Measurements from ENCODE around the gene SSBP3. TPM values are rescaled to one million over a fixed set of nuclear protein-coding genes. Genes with fewer than 3 reads are reported as not detected.
"Not testable (repeated sequence)": the region's sequence is repeated elsewhere in the genome, so short reads cannot be mapped to it uniquely, and the experiment has no call there.

The SSBP3 gene
- polyA plus RNA-seq (ENCODE audit: insufficient read length in 4 of 4): 100 to 1,000 TPM; 117 to 130 (median 126) TPM

DNA sequence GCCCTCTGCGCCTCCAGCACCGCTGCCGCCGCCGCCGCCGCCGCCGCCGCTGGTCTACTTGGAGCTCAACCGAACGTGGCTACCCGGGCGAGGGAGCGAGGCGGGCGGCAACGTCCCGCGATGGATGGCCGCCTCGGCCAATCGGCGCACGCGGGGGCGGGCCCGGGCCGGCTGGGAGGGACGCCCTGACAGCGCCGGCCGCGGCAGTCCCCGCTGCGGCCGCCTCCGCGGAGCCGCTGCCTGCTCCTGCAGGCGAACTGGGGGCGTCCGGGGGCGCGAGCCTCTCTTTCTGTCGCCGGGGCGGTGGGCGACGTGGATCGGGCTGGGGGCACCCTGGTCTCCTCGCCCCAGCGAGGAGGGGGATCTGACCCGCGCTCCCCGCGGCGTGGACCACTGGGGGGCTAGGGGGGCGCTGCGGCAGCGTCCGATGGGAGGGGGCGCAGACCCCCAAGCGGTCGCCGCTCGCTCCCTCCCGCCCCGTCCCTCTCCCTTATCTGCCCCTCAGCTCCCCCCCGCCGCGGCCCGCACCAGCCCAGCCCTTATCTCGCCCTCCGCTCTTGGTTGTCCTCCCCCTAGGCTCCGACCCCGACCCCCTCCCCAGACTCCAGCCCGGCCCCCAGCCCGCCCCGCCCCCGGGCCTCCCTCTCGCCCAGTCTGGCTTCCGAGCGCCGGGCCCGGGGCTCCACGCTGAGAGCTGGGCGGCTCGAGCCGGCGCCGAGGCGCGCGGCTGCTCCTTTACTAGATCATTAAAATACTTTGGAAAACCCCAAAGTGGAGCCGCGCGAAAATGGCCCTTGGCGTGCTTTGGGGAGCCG lies at the start of gene SSBP3:
Gene SSBP3, minus strand, starts transcription at position 56 of the 815 bp plus-strand sequence.
- DNase-seq (ENCODE audit: low read depth in 4 of 4, low spot score in 3 of 4): peak in 3 of 4 donors; percentile 86 to 90 (median 88)

DNA sequence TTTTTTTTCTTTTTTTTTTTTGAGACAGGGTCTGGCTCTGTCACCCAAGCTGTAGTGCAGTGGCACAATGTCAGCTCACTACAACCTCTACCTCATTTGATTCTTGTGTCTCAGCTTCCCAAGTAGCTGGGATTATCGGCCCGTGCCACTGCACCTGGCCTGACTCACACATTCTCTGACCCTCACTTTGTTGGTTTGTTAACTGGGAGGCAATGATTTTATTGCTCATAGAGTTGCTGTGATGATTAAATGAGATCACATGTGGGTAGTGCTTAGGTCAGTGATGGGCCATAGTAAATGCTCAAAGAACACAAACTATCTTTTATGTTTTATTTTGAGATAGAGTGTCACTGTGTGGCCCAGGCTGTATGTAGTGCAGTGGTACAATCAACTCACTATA lies 47.3 kb upstream of the SSBP3 start:
- no peak for DNase-seq (ENCODE audit: low read depth in 4 of 4, low spot score in 3 of 4)

DNA sequence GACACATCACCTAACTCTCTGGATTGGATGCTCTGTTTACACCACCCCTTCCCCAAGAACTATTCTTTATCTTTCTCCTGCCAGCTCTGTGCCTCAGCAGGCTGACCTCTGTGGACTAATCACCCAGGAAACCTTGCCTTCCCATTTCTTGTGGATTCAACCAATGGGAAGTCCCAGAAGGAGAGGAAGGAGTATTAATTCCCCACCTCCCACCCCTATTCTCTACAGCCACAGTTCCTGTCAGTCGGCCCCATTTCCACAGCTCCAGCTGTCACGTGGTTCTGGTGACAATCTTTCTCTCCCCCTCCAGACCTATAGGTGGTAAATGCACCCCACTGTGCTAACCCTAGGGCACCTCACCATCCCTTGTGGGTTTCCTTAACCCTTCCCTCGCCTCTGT lies 46.8 kb upstream of the SSBP3 start:
- no peak for DNase-seq (ENCODE audit: low read depth in 4 of 4, low spot score in 3 of 4)

DNA sequence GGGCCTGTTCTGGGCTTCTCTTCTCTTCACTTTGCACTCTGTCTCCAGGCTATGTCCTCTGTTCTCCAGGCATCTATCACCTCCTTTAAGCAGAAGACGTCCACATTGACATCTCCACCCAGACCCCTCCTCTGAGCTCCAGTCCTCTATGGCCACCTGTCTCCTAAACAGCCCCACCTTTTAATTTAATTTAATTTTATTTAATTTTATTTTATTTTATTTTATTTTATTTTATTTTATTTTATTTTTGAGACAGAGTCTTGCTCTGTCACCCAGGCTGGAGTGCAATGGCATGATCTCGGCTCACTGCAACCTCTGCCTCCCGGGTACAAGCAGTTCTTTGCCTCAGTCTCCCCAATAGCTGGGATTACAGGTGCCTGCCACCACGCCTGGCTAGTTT lies 43.2 kb upstream of the SSBP3 start:
- DNase-seq (ENCODE audit: low read depth in 4 of 4, low spot score in 3 of 4): not testable (repeated sequence)

DNA sequence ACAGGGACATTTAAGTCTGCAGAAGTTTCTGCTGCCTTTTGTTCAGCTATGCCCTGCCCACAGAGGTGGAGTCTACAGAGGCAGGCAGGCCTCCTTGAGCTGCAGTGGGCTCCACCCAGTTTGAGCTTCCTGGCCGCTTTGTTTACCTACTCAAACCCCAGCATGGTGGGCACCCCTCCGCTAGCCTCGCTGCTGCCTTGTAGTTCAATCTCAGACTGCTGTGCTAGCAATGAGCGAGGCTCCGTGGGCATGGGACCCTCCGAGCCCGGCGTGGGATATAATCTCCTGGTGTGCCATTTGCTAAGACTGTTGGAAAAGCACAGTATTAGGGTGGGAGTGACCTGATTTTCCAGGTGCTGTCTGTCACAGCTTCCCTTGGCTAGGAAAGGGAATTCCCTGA lies 42.6 kb upstream of the SSBP3 start:
- DNase-seq (ENCODE audit: low read depth in 4 of 4, low spot score in 3 of 4): not testable (repeated sequence)

DNA sequence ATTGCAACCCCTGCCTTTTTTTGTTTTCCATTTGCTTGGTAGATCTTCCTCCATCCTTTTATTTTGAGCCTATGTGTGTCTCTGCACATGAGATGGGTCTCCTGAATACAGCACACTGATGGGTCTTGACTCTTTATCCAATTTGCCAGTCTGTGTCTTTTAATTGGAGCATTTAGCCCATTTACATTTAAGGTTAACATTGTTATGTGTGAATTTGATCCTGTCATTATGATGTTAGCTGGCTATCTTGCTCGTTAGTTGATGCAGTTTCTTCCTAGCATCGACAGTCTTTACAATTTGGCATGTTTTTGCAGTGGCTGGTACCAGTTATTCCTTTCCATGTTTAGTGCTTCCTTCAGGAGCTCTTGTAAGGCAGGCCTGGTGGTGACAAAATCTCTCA lies 40.9 kb upstream of the SSBP3 start:
- not testable (repeated sequence) for DNase-seq (ENCODE audit: low read depth in 4 of 4, low spot score in 3 of 4)

DNA sequence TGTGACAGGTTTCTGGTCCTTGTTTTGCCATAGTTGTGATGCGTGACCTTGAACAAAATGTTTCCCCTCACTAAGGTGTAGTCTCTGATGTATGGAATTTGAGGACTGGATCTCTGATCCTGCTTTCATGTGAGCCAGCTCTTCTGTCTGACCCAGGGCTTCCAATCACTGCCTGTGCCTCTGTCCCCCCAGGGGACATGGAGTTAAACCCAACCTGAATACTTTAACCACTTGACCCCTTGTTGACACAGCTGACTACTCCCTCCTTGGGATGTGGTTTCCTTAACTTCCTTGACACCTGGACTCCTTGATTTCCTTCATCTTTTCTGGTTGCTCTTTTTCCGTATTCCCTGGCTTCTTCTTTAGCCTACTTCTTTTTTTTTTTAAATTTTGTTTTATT lies 36.0 kb upstream of the SSBP3 start:
- no peak for DNase-seq (ENCODE audit: low read depth in 4 of 4, low spot score in 3 of 4)

DNA sequence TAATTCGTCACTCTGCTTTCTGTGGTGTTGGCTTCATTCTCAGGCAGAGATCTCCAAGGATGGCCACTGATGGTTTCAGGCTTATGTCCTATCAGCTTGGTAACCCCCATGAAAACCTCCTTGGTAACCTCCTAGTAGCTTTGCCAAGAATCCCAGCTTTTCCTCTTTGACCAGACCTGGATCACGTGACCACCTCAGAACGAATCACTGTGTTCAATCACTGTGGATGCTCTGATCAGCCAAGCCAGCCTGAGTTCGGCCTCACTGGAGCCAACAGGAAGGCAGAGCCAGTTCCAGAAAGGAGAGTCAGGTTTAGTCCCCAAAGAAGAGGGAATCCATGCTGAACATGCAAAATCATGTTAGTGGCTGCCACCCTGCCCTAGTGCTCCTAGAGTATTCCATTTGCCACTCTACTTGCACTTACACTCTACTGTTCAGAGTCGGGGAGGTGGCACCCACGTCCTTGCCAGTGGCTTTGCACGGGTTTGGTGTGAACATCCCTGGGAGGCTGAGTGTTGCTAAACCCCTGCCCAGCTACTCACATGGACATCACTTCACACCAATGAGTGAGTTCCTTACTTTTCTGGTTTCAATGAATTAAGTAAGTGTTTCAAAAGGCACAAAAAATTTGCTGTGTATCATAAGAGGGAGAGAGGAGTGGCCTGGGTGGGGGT lies 33.5 kb upstream of the SSBP3 start:
- no peak for DNase-seq (ENCODE audit: low read depth in 4 of 4, low spot score in 3 of 4)

DNA sequence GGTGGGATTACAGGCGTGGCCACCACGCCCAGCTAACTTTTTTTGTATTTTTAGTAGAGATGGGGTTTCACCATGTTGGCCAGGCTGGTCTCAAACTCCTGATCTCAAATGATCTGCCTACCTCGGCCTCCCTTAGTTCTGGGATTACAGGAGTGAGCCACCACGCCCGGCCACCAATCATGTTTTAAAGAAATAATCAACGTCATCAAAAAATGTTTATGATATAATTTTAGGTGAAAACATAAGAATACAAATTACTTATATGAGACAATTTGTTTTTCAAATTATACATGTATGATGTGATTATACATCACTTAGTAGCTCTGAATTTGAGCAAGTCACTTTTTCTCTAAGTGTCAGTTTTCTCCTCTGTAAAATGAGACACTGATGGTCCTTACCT lies 31.6 kb upstream of the SSBP3 start:
- DNase-seq (ENCODE audit: low read depth in 4 of 4, low spot score in 3 of 4): no peak

DNA sequence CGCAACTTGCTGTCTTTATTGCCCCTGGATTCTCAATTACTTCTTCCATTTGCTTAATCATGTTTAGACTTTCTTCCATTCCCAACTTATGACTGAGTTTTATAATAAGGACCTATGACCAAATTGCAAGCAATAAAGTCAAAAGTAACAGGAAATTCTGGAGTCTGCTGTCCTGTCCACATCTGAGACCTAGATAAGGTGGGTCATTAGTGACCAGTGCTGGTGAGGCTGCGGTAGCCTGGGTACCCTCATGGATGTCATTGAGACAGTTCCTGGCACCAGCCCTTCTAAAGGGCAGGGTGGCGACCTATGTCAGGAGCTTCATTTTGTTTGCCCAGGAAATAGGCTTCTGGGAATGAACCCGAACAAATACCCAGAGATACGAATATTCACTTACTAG lies 30.6 kb upstream of the SSBP3 start:
- no peak for DNase-seq (ENCODE audit: low read depth in 4 of 4, low spot score in 3 of 4)

DNA sequence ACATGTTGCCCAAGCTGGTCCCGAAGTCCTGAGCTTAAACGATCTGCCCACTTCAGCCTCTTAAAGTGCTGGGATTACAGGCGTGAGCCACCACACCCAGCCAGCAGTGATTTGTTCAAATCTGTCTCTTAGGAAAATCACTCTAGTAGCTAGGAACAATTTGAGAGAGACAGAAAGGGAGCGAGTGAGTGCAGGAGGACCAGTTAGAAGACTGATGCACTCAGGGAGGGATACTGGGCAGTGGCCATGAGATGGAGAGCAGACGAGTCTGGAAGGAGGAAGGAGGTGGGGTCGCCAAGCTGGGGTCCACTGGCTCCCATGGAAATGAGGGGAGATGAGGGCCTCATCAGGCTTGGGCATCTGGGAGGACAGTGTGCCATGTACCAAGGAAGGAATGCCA lies 23.6 kb upstream of the SSBP3 start:
- no peak for DNase-seq (ENCODE audit: low read depth in 4 of 4, low spot score in 3 of 4)

DNA sequence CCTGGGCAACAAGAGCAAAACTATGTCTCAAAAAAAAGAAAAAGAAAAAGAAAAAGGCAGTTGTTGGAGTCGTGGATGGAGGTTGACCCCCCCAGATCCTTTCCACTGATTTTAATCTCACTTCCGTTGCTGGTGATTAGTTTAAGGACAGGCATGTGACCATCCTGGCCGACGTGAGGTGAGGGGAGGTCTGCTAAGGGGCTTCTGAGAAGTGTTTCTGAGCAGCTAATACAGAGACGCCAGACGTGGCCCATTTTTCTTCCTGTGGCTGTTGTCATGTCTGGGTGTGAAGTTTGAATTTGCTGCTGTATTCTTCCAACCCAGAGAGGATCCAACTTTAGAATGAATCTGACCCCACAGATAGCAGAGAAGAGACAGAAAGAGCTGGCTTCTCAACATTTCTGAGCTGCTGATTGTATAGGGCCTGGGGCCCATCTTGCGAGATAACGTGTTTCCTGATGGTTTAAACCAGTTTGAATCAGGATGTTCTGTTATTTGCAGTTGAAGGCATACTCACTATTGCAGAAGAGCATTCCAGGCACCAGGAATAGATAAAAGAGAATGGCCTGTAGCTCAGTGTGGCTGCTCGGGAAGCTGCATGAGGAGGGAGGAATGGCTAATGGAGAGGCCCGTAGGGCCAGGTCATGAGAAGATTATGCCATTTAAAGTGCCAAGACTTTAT lies 22.8 kb upstream of the SSBP3 start:
- no peak for DNase-seq (ENCODE audit: low read depth in 4 of 4, low spot score in 3 of 4)

DNA sequence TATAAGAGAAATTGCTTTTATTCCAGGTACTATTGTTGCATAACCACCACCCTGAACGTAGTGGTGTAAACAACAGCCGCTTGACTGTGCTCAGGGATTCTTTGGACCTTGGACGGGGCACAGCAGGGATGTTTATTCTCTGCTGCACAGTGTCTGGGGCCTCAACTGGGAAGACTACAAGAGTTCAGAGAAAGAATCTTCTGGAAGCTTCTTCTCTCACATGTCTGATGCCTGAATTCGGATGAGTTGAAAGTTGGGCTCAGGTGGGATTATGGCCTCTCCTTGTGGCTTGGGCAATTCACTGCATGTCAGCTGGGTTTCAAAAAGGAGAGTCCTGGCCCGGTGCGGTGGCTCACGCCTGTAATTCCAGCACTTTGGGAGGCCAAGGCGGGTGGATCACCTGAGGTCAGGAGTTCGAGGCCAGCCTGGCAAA lies 19.0 kb upstream of the SSBP3 start:
- no peak for DNase-seq (ENCODE audit: low read depth in 4 of 4, low spot score in 3 of 4)

DNA sequence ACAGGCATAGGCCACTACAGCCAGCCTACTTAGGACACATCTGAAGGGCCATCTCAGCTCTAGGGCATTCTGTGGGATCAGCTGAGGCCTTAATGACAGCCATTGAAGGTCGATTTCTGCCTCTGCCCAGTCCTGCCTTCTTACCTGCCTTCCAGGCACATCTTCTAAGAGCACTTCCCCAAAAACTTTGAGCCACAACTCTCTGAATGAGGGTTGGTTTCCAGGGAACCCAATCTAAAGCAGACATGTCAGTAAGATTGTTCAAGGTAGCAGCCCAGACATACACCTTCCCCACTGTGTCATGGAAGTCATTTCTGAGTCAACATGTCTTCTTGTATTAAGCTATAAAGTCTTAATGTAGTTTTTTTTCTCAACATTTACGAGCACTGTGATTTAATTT lies 18.2 kb upstream of the SSBP3 start:
- no peak for DNase-seq (ENCODE audit: low read depth in 4 of 4, low spot score in 3 of 4)

DNA sequence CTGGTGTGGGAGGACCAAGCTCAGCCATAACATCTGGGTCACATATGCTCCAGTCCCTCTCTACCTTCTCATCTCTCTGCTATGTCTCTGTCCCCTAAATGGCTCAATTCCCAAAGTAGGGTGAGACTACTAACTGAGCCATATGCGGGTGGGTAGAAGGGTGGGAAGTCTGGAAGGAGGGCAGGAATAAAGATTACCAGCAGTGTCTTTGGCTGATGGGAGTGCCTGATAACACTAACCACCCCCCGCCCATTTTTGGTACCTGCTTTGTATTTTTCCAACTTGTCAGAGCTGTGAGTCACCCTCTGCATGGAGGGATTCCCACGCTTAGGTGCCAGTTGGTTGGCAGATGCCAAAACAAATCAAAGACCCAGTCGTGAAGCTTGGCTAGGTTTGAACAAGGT lies 14.9 kb upstream of the SSBP3 start:
- DNase-seq (ENCODE audit: low read depth in 4 of 4, low spot score in 3 of 4): no peak

DNA sequence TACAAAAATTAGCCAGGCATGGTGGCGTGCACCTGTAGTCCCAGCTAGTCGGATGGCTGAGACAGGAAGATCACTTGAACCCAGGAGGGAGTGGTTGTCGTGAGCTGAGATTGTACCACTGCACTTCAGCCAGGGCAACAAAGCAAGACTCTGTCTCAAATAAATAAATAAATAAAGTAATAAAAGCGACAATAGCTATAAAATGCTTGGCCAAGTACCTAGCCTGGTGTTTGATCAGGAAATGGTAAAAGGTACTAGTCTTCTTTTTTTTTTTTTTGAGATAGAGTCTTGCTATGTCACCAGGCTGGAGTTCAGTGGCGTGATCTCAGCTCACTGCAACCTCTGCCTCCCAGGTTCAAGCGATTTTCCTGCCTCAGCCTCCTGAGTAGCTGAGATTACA lies 12.4 kb upstream of the SSBP3 start:
- DNase-seq (ENCODE audit: low read depth in 4 of 4, low spot score in 3 of 4): not testable (repeated sequence)

DNA sequence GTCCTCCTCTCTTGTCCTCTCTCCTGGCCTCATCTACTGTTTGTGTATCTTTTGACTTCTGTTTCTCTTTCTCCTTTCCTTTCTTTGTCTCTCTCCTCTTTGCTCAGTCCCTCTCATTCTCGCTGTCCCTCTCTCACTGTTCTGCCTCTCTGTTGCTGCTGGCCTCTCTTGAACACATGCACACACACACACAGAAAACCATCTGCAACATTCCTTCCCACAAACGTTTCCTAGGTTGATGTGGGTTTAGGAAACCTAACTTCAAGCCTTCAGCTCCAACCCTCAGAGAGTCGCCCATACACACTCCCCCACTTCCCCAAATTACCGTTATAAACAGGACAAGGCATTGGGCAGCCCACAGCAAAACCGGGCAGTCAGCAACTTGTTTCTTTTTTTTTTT lies 10.9 kb upstream of the SSBP3 start:
- DNase-seq (ENCODE audit: low read depth in 4 of 4, low spot score in 3 of 4): no peak

DNA sequence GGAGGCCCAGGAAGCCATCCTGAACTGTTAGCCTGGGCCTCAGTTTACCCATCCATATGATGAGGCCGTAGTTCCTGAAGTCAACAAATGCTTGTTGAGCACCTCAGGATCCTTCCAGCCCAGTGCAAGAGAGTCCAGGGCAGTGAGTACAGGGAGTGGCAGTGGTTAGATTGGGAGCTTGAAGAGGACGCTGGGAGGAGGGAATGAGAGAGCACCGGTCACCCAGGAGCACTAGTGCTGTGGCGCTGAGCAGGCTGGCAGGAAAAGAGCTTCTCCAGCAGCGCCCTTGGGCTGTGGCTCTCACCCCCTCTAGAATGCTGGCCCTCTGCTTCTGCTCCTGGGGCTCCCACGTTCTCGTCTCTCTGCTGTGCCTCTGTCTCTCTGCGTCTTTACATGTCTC lies 10.2 kb upstream of the SSBP3 start:
- no peak for DNase-seq (ENCODE audit: low read depth in 4 of 4, low spot score in 3 of 4)

DNA sequence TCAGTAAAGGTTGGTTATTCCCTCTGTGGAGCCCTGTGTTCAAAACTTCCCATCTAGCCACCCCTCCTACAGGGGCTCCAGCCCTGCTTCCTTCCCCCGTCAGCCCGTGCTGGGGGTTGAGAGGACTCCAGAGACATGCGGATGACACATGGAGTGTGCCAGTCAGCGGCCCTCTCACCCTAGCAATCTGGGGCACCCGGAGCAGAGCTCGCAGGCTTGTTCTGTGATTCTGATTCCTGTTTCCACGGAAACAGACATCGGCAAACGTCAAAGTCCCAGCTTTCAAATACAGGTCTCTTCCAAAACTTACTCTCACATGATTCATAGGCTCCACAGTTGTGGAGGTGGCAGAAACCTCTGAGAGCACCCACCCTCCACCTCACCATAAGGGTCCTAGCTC lies 9.8 kb upstream of the SSBP3 start:
- no peak for DNase-seq (ENCODE audit: low read depth in 4 of 4, low spot score in 3 of 4)

DNA sequence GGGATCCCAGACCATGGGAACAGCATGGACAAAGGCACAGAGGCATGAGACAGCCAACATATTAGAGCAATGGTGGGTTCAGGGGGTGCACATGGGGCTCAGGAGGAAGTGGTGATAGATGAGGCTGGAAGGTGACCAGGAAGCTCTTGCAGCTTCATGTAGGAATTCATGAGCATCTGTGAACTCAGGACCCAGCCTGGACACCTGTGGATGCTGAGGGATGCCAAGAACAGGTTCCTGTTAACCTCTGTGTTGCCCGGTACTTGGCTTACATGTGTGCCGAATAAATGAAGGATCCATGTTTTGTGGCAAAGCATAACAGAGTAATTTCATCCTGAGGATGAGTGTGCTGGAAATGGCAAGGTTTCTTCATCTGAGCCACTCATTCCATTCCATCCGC lies 9.3 kb upstream of the SSBP3 start:
- DNase-seq (ENCODE audit: low read depth in 4 of 4, low spot score in 3 of 4): no peak

DNA sequence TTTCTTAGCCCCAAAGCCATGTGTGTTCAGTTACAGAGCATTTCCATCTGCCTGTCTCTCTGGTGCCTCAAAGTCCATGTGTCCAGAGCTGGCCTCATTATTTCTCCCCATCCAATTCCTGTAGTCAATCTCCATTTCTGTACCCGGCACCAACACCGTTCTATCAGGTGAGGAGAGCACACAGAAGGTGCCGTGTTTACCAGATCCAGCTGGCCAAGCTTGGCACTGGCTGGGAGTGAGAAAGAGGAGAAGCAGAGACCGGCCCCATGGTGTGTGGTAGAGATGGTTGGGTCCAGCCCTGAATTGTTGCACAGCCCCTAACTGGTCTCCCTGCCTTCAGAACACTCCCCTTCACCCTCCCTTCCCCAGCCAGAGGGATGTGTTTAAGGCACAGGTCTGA lies 7.5 kb upstream of the SSBP3 start:
- DNase-seq (ENCODE audit: low read depth in 4 of 4, low spot score in 3 of 4): no peak

DNA sequence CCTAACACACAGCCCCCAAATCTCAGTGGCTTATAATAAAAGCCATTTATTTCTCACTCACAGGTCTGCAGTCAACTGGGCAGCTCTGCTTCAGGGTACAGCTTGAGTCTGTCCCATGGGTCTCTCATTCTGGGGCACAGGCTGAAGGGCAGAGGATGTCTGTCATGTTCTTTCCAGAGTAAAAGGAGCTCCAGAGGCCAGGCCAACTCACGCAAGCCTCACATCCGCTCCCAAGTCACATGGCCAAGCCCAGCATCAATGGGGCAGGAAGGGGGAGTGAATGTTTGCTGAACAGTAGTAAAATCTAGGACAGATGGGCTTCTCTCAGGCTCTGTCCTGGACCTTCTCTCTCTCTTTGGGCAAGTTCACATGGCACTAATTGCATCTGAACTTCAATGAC lies 7.1 kb upstream of the SSBP3 start:
- no peak for DNase-seq (ENCODE audit: low read depth in 4 of 4, low spot score in 3 of 4)

Measured in left renal pelvis (tissue), 4 donors.